ENCODE results near the gene BRD7. TPM values are rescaled to one million over a fixed set of nuclear protein-coding genes. Genes with fewer than 3 reads are reported as not detected.

The BRD7 gene
- total RNA-seq, 4 donors from 2014 or later: 27.8 to 46.2 (median 36.8) TPM

DNA sequence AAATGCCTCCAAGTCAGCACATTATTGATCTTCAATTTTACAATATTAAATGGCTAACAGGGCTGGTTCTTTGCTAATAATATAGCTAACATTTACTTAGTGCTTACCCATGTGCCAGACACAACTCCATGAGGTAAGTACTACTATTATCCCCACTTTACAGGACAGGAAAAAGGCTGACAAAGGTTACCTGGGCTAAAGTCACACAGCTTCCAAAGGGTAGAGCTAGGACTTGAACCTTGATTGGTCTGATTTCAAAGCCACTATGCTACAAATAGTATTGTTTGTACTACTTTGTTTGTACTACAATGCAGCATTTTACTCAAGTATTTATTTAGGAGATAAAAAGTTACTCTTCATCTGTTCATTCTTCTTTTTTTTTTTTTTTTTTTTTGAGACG, 31.9 kb downstream of the BRD7 start:
- no peak for DNase-seq
- Histone ChIP-seq H3K27ac (peak overlapping the region in 1 of 4 donors; percentile 26), H3K36me3 (peaks cover 0 to 47% (median 2%) of the 10 kb centered on the region in 3 donors), H3K4me3 (no peak overlapping the region), H3K27me3 (no peaks in the 10 kb centered on the region), H3K9me3 (no peaks in the 10 kb centered on the region), H3K4me1 (peaks cover 0 to 10% (median 1%) of the 10 kb centered on the region in 4 donors)
- TF ChIP-seq, protein P1, sequence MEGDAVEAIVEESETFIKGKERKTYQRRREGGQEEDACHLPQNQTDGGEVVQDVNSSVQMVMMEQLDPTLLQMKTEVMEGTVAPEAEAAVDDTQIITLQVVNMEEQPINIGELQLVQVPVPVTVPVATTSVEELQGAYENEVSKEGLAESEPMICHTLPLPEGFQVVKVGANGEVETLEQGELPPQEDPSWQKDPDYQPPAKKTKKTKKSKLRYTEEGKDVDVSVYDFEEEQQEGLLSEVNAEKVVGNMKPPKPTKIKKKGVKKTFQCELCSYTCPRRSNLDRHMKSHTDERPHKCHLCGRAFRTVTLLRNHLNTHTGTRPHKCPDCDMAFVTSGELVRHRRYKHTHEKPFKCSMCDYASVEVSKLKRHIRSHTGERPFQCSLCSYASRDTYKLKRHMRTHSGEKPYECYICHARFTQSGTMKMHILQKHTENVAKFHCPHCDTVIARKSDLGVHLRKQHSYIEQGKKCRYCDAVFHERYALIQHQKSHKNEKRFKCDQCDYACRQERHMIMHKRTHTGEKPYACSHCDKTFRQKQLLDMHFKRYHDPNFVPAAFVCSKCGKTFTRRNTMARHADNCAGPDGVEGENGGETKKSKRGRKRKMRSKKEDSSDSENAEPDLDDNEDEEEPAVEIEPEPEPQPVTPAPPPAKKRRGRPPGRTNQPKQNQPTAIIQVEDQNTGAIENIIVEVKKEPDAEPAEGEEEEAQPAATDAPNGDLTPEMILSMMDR (IDR thresholded peaks at IDR 0.05): no peak
- TF ChIP-seq POLR2A (IDR thresholded peaks at IDR 0.05): no peak

DNA sequence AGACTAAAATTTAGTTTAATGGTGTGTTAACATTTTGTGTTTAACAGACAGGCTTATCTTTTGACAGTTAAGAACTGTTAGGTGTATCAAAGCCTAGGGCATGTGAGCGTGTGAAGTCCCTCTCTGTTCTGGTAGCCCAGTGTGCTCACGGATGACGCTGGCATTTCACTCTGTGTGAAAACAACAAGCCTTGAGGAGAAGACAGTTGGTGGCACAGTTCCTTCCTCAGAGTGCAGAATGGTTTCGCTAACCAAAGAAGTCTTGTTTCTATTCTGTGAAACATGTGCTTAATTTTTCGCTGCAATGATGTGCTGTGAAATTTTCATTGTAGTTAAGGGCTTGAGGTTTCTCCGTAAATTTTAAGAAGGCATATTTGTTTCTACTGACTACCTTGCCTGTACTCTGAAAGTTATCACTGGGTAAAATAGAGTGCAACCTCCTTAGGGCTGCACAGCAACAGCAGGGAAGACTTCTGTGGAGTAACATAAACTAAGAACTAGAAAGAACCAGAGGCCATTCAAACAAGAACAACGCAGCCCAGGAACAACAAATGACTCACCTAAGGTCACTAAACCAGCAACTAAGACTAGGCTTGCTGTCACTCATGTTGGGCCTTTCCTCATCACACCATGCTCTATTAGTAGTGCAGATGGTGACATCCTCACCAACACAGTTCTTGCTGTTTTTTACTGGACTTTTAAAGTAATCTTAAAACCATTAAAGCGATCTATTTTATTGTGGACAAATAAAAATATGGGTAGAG, 33.4 kb downstream of the BRD7 start:
- TF ChIP-seq POLR2A (IDR thresholded peaks at IDR 0.05): no peak
- TF ChIP-seq, protein P1 (IDR thresholded peaks at IDR 0.05): no peak
- Histone ChIP-seq H3K9me3 (no peaks in the 10 kb centered on the region), H3K4me1 (peaks cover 0 to 10% (median 1%) of the 10 kb centered on the region in 4 donors), H3K36me3 (peaks cover 0 to 41% (median 2%) of the 10 kb centered on the region in 3 donors), H3K4me3 (no peak overlapping the region), H3K27ac (peak overlapping the region in 2 of 4 donors; percentile 41 to 53), H3K27me3 (no peaks in the 10 kb centered on the region)
- DNase-seq: peak in 1 of 3 donors; percentile 57

DNA sequence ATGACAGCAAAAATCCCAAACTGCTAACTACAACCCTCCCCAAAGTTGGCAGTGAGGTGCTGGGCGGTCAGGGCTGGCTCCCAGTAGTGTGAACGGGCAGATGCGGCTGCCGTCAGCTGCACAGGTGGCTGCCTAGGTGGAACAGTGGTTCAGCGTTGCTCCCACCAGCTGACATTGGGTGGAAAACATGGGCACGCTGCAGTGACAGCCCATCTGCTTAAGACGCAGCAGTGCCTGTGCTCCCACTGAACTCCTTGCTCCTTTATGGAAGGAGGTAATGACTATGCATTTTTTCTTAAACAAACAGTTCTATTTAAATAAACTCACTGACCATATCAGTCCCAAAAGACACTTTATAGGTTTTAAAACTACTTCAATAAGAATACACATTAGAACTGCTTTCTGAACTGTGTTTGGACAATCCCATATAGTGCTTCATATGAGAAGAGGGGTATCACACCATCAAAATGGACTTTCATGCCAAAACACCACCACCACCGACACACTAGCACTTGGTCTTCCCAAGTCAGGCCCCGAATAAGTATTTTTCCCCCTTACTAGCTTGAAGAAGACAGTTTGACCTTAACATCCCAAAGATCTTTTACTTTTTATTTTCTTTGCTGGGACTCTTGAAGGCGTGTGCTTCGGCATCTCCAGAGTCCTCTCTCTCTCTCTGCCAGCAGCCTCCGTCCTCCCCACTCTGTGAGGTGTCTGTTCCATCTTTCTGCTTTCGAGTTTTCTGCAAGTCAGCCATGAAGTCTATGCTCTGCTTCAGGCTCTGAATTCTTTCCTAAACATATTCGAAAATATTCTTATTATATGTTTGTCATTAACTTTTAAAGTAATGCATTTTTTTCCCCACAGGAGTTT, 34.4 kb downstream of the BRD7 start:
- H3K27ac ChIP-seq: peak overlapping the region in 2 of 4 donors; percentile 41 to 53
- peaks cover 0 to 42% (median 2%) of the 10 kb centered on the region in 3 donors for H3K36me3 ChIP-seq
- DNase-seq: peak in 1 of 3 donors; percentile 39
- H3K9me3 ChIP-seq: no peaks in the 10 kb centered on the region
- no peak overlapping the region for H3K4me3 ChIP-seq
- H3K4me1 ChIP-seq: peaks cover 0 to 10% (median 1%) of the 10 kb centered on the region in 4 donors
- no peak for TF ChIP-seq POLR2A (IDR thresholded peaks at IDR 0.05)
- TF ChIP-seq, protein P1 (IDR thresholded peaks at IDR 0.05): no peak
- no peaks in the 10 kb centered on the region for H3K27me3 ChIP-seq

DNA sequence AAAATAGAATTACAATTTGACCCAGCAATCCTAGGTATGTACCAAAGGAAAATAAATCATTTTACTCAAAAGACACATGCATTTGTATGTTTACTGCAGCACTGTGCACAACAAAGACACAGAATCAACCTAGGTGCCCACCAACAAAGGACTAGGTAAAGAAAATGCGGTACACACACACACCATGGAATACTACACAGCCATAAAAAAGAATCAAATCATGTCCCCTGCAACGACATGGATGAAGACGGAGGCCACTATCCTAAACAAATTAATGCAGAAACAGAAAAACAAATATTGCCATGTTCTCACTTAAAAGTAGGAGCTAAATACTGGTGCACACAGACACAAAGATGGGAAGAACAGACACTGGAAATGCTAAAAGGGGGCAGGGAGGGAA, 36.2 kb downstream of the BRD7 start:
- no peak for DNase-seq
- Histone ChIP-seq H3K4me1 (no peaks in the 10 kb centered on the region), H3K4me3 (no peak overlapping the region), H3K9me3 (no peaks in the 10 kb centered on the region), H3K36me3 (peaks cover 0 to 36% (median 2%) of the 10 kb centered on the region in 3 donors), H3K27ac (no peak overlapping the region), H3K27me3 (no peaks in the 10 kb centered on the region)
- no peak for TF ChIP-seq POLR2A (IDR thresholded peaks at IDR 0.05)
- TF ChIP-seq, protein P1 (IDR thresholded peaks at IDR 0.05): no peak

DNA sequence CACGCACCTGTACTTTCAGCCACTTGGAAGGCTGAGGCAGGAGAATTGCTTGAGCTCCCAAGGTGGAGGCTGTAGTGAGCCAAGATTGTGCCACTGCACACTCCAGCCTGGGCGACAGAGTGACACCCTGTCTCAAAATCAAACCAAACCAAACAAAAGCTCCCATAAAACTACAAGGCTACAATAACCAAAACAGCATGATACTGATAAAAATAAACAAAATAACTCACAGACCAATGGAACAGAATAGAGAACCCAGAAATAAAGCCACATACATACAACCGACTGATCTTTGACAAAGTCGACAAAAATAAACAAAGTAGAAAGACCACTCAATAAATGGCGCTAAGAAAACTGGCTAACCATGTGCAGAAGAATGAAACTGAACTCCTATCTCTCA, 37.2 kb downstream of the BRD7 start:
- peaks cover 0 to 36% (median 2%) of the 10 kb centered on the region in 3 donors for H3K36me3 ChIP-seq
- H3K4me1 ChIP-seq: no peaks in the 10 kb centered on the region
- no peak overlapping the region for H3K27ac ChIP-seq
- H3K4me3 ChIP-seq: no peak overlapping the region
- no peak for TF ChIP-seq POLR2A (IDR thresholded peaks at IDR 0.05)
- TF ChIP-seq, protein P1 (IDR thresholded peaks at IDR 0.05): no peak
- no peaks in the 10 kb centered on the region for H3K9me3 ChIP-seq
- no peak for DNase-seq
- H3K27me3 ChIP-seq: no peaks in the 10 kb centered on the region

Data from Peyer's patch (tissue), 4 donors.